HEK293 (cell line): ENCODE measurements around the gene CYP21A2.
"Not testable (repeated sequence)": the region's sequence is repeated elsewhere in the genome, so short reads cannot be mapped to it uniquely, and the experiment has no call there.

Experiments used
- CTCF ChIA-PET: fragments of 350-600 bp; formaldehyde crosslinking; extraction: SDS; loops from one replicate; lab custom pipeline; 2021; ENCODE audit warnings: antibody characterized with exemption; lab: Yijun Ruan, JAX
- POLR2A ChIA-PET: fragments of 300-600 bp; formaldehyde crosslinking; extraction: SDS; loops from one replicate; lab custom pipeline; 2020; ENCODE audit warnings: antibody characterized with exemption, inconsistent platforms; lab: Yijun Ruan, JAX
- H3K27ac ChIP-seq: fragments of 200-500 bp; sonication (Bioruptor generic); 2 replicates; pipeline ENCODE4 v1.5.1; 2014; ENCODE audit warnings: low read depth, low read length, control low read depth, inconsistent platforms; ENCODE audit errors: extremely low read depth
- H3K36me3 ChIP-seq, 2 experiments: fragments of 200-500 bp in 1 of 2; sonication (Bioruptor generic) in 1 of 2; 1 replicate in 1 of 2; 2 replicates in 1 of 2; pipeline ENCODE4 v1.5.1; 2014 to 2017; ENCODE audit warnings: inconsistent platforms in 2 of 2, low read length in 2 of 2; ENCODE audit not compliant: control insufficient read depth in 2 of 2, insufficient read depth in 1 of 2
- H3K4me1 ChIP-seq: fragments of 200-500 bp; sonication (Bioruptor generic); 2 replicates; pipeline ENCODE4 v1.5.1; 2014; ENCODE audit warnings: mild to moderate bottlenecking, low read length, inconsistent platforms; ENCODE audit not compliant: control insufficient read depth, insufficient read depth
- H3K4me3 ChIP-seq: 2 replicates; pipeline ENCODE4 v1.5.1; 2011; ENCODE audit warnings: low read depth, mild to moderate bottlenecking, control low read depth, low read length, moderate library complexity
- H3K9me3 ChIP-seq: fragments of 200-500 bp; sonication (Bioruptor generic); 2 replicates; pipeline ENCODE4 v1.5.1; 2014; ENCODE audit warnings: low read depth, low read length, inconsistent platforms; ENCODE audit not compliant: control insufficient read depth, insufficient read depth

The CYP21A2 gene

GRCh38 chr6:32014547-32014946 lies 23.7 kb upstream of the CYP21A2 start, which contains the start of gene C4B:
Gene C4B, plus strand, starts transcription at chr6:32014795. Its CDS starts 51 bp downstream, at chr6:32014846.
- CTCF ChIA-PET, H3K27ac ChIP-seq, H3K4me3 ChIP-seq, H3K9me3 ChIP-seq, H3K36me3 ChIP-seq, POLR2A ChIA-PET, H3K4me1 ChIP-seq: not testable (repeated sequence)

GRCh38 chr6:32022100-32022499 lies 16.1 kb upstream of the CYP21A2 start:
- H3K27ac ChIP-seq, H3K4me3 ChIP-seq, H3K9me3 ChIP-seq, H3K36me3 ChIP-seq, POLR2A ChIA-PET, CTCF ChIA-PET, H3K4me1 ChIP-seq: not testable (repeated sequence)

- POLR2A ChIA-PET, H3K27ac ChIP-seq, H3K9me3 ChIP-seq, H3K4me3 ChIP-seq, CTCF ChIA-PET, H3K4me1 ChIP-seq, H3K36me3 ChIP-seq: not testable (repeated sequence)
Observed at GRCh38 chr6:32028631-32029030, 9.6 kb upstream of the CYP21A2 start.

GRCh38 chr6:32029553-32029952 lies 8.7 kb upstream of the CYP21A2 start:
- H3K27ac ChIP-seq, H3K9me3 ChIP-seq, H3K4me3 ChIP-seq, CTCF ChIA-PET, POLR2A ChIA-PET, H3K36me3 ChIP-seq, H3K4me1 ChIP-seq: not testable (repeated sequence)

- H3K4me1 ChIP-seq, POLR2A ChIA-PET: not testable (repeated sequence)
Observed at GRCh38 chr6:32035283-32036013, 2.8 kb upstream of the CYP21A2 start.

GRCh38 chr6:32037136-32037535 lies 1.1 kb upstream of the CYP21A2 start:
- POLR2A ChIA-PET, H3K9me3 ChIP-seq, H3K4me1 ChIP-seq, CTCF ChIA-PET, H3K36me3 ChIP-seq, H3K4me3 ChIP-seq, H3K27ac ChIP-seq: not testable (repeated sequence)

More at GRCh38 chr6:32035283-32036013, 2.8 kb upstream of the CYP21A2 start:
- H3K9me3 ChIP-seq, H3K27ac ChIP-seq, CTCF ChIA-PET, H3K36me3 ChIP-seq, H3K4me3 ChIP-seq: not testable (repeated sequence)

GRCh38 chr6:32038878-32039277 lies 663 bp downstream of the CYP21A2 start:
- H3K4me3 ChIP-seq, POLR2A ChIA-PET, CTCF ChIA-PET, H3K36me3 ChIP-seq, H3K9me3 ChIP-seq, H3K27ac ChIP-seq, H3K4me1 ChIP-seq: not testable (repeated sequence)

GRCh38 chr6:32039321-32040274 lies 1.4 kb downstream of the CYP21A2 start:
- H3K27ac ChIP-seq, CTCF ChIA-PET, H3K36me3 ChIP-seq, H3K4me3 ChIP-seq, H3K4me1 ChIP-seq, POLR2A ChIA-PET, H3K9me3 ChIP-seq: not testable (repeated sequence)

- H3K4me1 ChIP-seq, H3K4me3 ChIP-seq, CTCF ChIA-PET, H3K27ac ChIP-seq, H3K9me3 ChIP-seq, POLR2A ChIA-PET, H3K36me3 ChIP-seq: not testable (repeated sequence)
Observed at GRCh38 chr6:32040299-32041049, 2.3 kb downstream of the CYP21A2 start.

- H3K27ac ChIP-seq, CTCF ChIA-PET, H3K9me3 ChIP-seq, H3K4me3 ChIP-seq, H3K36me3 ChIP-seq, POLR2A ChIA-PET, H3K4me1 ChIP-seq: not testable (repeated sequence)
Observed at GRCh38 chr6:32041050-32041321, 2.8 kb downstream of the CYP21A2 start.
